KMS-11 (cell line): ENCODE results near the gene VAPB.

Source experiments
- H2AFZ ChIP-seq: fragments of 200-600 bp; sonication (generic); 2 replicates; pipeline ENCODE4 v1.6.1; 2016; ENCODE audit warnings: antibody characterized with exemption, mixed run types, low read depth
- H3K27ac ChIP-seq: fragments of 200-600 bp; sonication (generic); 2 replicates; pipeline ENCODE4 v1.6.1; 2016; ENCODE audit warnings: mild to moderate bottlenecking, mixed run types
- H3K27me3 ChIP-seq: fragments of 200-600 bp; sonication (generic); 2 replicates; pipeline ENCODE4 v1.6.1; 2017; ENCODE audit warnings: mild to moderate bottlenecking, low read depth, mixed run types, moderate library complexity; ENCODE audit not compliant: insufficient read depth
- H3K36me3 ChIP-seq: fragments of 200-600 bp; sonication (generic); 2 replicates; pipeline ENCODE4 v1.6.1; 2017; ENCODE audit warnings: mild to moderate bottlenecking, mixed run types; ENCODE audit not compliant: insufficient read depth
- H3K4me1 ChIP-seq: fragments of 200-600 bp; sonication (generic); 2 replicates; pipeline ENCODE4 v1.6.1; 2016; ENCODE audit warnings: mild to moderate bottlenecking, low read depth, mixed run types; ENCODE audit not compliant: poor library complexity, severe bottlenecking
- H3K4me2 ChIP-seq: fragments of 200-600 bp; sonication (generic); 2 replicates; pipeline ENCODE4 v1.7.0; 2016; ENCODE audit warnings: mild to moderate bottlenecking, mixed run types
- H3K4me3 ChIP-seq: fragments of 200-600 bp; sonication (generic); IDR thresholded peaks from 2 replicates; pipeline ENCODE4 v1.6.1; 2017; ENCODE audit warnings: low read depth, low read length, mixed read lengths; ENCODE audit not compliant: insufficient read depth
- H3K79me2 ChIP-seq: fragments of 200-600 bp; sonication (generic); 2 replicates; pipeline ENCODE4 v1.6.1; 2016; ENCODE audit warnings: low read depth, mixed run types; ENCODE audit not compliant: insufficient read depth
- H3K9ac ChIP-seq: fragments of 200-600 bp; sonication (generic); 2 replicates; pipeline ENCODE4 v1.6.1; 2016; ENCODE audit warnings: mild to moderate bottlenecking, mixed run types
- H4K20me1 ChIP-seq: fragments of 200-600 bp; sonication (generic); 2 replicates; pipeline ENCODE4 v1.6.1; 2016; ENCODE audit warnings: mild to moderate bottlenecking, mixed run types; ENCODE audit not compliant: insufficient read depth
- TF ChIP-seq, protein P1 (sequence below): fragments of 200-600 bp; sonication (generic); conservative IDR thresholded peaks from 2 replicates; pipeline ENCODE4 v1.6.1; 2017; ENCODE audit warnings: low read depth, mild to moderate bottlenecking, antibody characterized with exemption, low read length, moderate library complexity, mixed read lengths

The VAPB gene

GRCh38 chr20:58478141-58478805 is 89.2 kb downstream of the VAPB start:
- Histone ChIP-seq H3K9ac (no peak overlapping the region), H3K27ac (no peak overlapping the region), H3K36me3 (no peaks in the 10 kb centered on the region), H3K79me2 (no peaks in the 10 kb centered on the region), H3K4me2 (no peak overlapping the region), H3K27me3 (no peaks in the 10 kb centered on the region), H2AFZ (no peak overlapping the region), H4K20me1 (no peaks in the 10 kb centered on the region), H3K4me1 (no peaks in the 10 kb centered on the region), H3K4me3 (no peak overlapping the region)
- TF ChIP-seq, protein P1, sequence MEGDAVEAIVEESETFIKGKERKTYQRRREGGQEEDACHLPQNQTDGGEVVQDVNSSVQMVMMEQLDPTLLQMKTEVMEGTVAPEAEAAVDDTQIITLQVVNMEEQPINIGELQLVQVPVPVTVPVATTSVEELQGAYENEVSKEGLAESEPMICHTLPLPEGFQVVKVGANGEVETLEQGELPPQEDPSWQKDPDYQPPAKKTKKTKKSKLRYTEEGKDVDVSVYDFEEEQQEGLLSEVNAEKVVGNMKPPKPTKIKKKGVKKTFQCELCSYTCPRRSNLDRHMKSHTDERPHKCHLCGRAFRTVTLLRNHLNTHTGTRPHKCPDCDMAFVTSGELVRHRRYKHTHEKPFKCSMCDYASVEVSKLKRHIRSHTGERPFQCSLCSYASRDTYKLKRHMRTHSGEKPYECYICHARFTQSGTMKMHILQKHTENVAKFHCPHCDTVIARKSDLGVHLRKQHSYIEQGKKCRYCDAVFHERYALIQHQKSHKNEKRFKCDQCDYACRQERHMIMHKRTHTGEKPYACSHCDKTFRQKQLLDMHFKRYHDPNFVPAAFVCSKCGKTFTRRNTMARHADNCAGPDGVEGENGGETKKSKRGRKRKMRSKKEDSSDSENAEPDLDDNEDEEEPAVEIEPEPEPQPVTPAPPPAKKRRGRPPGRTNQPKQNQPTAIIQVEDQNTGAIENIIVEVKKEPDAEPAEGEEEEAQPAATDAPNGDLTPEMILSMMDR: no peak

DNA sequence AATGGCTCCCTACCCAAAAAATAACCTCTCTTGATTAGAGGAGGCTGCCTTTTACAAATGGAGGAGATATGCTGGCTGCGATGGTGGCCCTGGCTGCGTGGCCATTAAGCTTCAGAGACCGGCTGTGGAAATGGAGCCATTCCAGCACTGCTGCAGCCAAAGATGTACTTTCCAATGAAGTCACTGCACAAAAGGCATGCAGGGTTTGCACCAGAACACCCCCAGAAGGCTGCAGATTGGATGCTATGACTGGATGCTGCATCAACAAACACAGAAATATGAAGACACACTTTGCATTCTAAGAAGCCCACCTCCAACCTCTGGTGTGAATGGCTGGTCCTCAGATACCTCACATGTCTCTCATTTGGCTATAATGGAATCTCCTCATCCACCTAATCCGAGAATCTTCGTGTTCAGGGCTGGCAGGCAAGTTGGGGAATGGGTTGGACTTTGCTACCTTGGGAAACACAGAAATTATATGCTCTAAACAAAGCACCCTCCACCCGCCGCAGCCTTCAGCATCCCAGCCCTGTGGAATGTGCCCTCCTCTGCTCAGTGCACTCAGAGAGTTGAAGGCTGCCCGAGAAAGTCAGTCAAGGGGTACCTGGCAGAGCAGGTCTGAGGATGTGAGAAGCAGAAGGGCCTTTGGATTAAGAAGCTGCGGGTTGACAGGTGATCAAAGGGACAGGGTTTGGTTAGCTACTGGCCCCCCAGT is 90.9 kb downstream of the VAPB start:
- Histone ChIP-seq H3K4me3 (no peak overlapping the region), H3K4me1 (no peaks in the 10 kb centered on the region), H2AFZ (no peak overlapping the region), H3K36me3 (no peaks in the 10 kb centered on the region), H3K79me2 (no peaks in the 10 kb centered on the region), H3K27ac (no peak overlapping the region), H3K9ac (no peak overlapping the region), H3K27me3 (no peaks in the 10 kb centered on the region), H3K4me2 (no peak overlapping the region), H4K20me1 (no peaks in the 10 kb centered on the region)
- TF ChIP-seq, protein P1: no peak

DNA sequence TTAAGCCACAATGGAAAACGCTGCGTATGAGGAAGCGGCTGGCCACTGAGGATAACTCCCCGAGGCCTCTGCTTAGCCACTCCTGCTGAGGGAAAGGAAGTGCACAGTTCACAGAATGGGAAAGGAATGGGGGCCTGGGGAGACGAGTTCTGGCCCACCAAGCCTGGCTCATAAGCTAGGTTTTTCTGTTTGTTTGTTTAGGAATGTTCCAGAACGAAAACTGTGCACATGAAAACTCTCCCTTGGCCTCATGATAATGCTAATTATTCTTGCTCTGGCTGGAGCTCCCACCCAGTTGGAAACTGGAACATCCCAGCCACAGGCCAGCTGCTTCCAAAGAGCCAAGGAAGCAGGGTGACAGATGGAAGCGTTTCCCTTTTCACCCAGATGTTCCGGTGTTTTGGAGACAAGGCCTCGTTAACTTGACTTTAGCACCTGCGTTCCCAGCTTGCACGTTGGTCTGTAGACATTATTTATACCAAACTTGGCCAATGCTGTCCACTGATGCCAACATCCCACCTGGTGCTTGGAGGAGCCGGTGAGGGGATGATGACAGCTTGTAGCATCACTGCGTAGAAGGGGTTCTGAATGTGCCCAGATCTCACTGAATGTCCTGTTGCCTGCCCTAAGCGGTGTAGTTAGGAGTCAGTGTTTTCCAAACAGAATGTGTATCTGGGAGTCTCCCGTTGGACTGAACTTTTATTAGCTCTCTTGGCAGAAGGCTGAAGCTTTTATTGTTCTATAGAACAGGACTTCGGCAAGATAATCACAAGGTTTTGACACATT is 91.7 kb downstream of the VAPB start:
- no peaks in the 10 kb centered on the region for H3K36me3 ChIP-seq
- H3K4me2 ChIP-seq: no peak overlapping the region
- no peak overlapping the region for H3K4me3 ChIP-seq
- no peaks in the 10 kb centered on the region for H4K20me1 ChIP-seq
- no peak overlapping the region for H3K27ac ChIP-seq
- no peaks in the 10 kb centered on the region for H3K79me2 ChIP-seq
- no peaks in the 10 kb centered on the region for H3K4me1 ChIP-seq
- H3K27me3 ChIP-seq: no peaks in the 10 kb centered on the region
- TF ChIP-seq, protein P1: no peak
- no peak overlapping the region for H3K9ac ChIP-seq
- no peak overlapping the region for H2AFZ ChIP-seq

GRCh38 chr20:58481481-58482021 is 92.5 kb downstream of the VAPB start:
- no peaks in the 10 kb centered on the region for H3K4me1 ChIP-seq
- no peak overlapping the region for H2AFZ ChIP-seq
- no peak overlapping the region for H3K9ac ChIP-seq
- TF ChIP-seq, protein P1: peak; percentile 44; the same call in 1 of the 2 replicates
- no peaks in the 10 kb centered on the region for H3K36me3 ChIP-seq
- no peaks in the 10 kb centered on the region for H4K20me1 ChIP-seq
- no peaks in the 10 kb centered on the region for H3K79me2 ChIP-seq
- H3K27me3 ChIP-seq: no peaks in the 10 kb centered on the region
- no peak overlapping the region for H3K27ac ChIP-seq
- H3K4me2 ChIP-seq: no peak overlapping the region
- no peak overlapping the region for H3K4me3 ChIP-seq
